H1 (cell line): Measurements from ENCODE around the gene SCAMP4.

Source experiments
- CTCF ChIP-seq, 3 experiments: IDR thresholded peaks; 1 replicate in 2 of 3; 2 replicates in 1 of 3; pipeline versions ENCODE4 v1.5.1 to v1.6.1; 2011; ENCODE audit warnings: low read length in 3 of 3, mild to moderate bottlenecking in 3 of 3, inconsistent platforms in 2 of 3, low read depth in 1 of 3, moderate library complexity in 1 of 3; ENCODE audit not compliant: insufficient read depth in 1 of 3; ENCODE audit errors: control extremely low read depth in 1 of 3
- EZH2 ChIP-seq: fragments of 200-600 bp; sonication (generic); IDR thresholded peaks from 2 replicates; pipeline ENCODE4 v1.7.1; 2012; ENCODE audit warnings: low read depth, mild to moderate bottlenecking, moderate library complexity, low read length, inconsistent platforms; ENCODE audit not compliant: severe bottlenecking
- JUN ChIP-seq: IDR thresholded peaks from 2 replicates; pipeline ENCODE4 v1.6.1; 2011; ENCODE audit warnings: low read depth, mild to moderate bottlenecking, improper control_type of control experiment, low read length
- KDM1A ChIP-seq: fragments of 200-600, 300-600 bp; sonication (generic); IDR thresholded peaks from 2 replicates; pipeline ENCODE4 v1.7.1; 2016; ENCODE audit warnings: mild to moderate bottlenecking, low read length, borderline replicate concordance
- SIRT6 ChIP-seq: IDR thresholded peaks from one replicate; pipeline ENCODE4 v1.7.1; 2012; ENCODE audit warnings: low read length, inconsistent platforms

GRCh38 chr19:1921825-1922224 is 16.6 kb downstream of the SCAMP4 start:
- TF ChIP-seq CTCF (IDR thresholded peaks at IDR 0.05; ENCODE audit: control extremely low read depth in 1 of 3, insufficient read depth in 1 of 3, low read depth in 1 of 3, low read length in 3 of 3) (no peak), EZH2 (no peak), JUN (no peak), KDM1A (no peak), SIRT6 (no peak)
